ENCODE measurements around the gene KNDC1.
"Not testable (repeated sequence)": the region's sequence is repeated elsewhere in the genome, so short reads cannot be mapped to it uniquely, and the experiment has no call there.

Gene KNDC1

DNA sequence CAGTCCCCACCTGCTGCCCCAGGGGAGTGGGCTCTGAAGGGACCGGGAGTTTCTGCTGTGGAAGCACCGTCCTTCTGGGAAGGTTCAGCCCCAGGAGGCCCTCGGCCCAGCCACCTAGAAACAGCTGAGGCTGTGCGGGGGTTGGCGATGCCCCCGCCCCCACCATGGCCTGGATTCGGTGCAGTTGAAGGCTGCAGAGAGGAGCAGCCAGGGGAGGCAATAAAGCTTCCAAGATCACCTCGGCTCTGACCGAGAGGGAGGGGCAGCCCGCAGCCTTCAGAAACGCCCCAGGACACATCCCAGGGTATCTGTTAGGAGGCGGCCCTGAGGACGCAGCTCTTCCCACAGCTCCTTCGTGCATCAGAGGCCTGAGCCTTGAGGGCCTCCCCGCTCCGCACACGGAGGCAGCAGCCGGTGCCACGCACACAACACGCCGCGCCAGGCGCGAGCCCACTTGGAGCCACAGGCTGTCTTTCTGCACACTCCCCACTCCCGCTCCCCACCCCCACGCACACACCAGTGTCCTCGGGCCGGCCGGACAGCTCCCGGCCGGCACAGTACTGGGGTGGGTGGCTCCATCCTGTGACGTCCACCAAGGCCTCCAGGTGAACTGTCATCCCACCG, 1.6 kb downstream of the KNDC1 start:
- DNase-seq = peak in 2 of 14 donors; percentile 22 to 59

- peak in 9 of 14 donors; percentile 40 to 78 (median 64) for DNase-seq
Observed at GRCh38 chr10:133162178-133162909, 2.3 kb downstream of the KNDC1 start.

DNA sequence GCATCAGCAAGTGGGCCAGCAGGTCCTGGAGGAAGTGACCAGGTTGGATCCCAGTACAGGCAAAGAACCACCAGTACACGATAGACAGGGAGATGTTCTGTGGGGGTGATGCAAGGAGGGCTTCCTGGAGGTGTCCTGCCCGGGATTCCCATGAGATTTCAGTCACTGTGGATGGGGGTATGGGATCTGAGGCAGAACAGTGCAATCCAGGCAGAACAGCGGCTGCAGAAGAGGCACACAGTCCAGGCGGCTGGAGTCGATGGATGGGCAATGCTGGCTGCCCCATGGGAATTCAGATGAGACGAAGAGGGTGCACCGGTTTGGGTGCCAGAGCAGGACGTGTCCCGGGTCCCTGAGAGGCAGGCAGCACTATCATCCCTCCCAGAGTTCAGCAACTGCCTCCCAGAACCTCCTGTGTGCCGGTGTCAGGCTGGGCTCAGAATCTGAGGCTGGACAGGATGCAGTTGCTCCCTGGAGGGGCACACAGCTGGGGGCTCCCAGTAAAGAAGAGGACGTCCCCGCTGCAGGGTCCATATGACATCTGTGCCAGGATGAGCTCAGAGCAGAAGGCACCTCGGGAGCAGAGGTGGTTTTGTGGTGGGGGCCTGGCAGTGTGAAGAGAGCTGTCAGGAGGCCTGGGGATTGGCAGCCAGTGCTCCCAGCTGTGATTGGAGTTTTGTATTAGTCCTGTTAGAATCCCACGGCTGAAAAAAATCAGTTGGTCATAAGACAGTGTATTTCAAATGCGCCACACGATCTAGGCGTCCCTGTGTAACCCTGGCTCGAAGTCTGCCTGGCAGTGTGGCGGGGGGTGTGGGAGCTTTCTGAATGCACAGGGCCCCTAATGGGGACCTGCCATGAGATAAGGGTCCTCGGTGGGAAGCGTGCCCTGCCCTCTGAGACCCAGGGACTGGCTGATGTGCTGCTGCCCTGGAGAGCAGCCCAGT, 3.2 kb downstream of the KNDC1 start:
- peak in 4 of 14 donors; percentile 18 to 44 (median 28) for DNase-seq

GRCh38 chr10:133163889-133164815, 4.1 kb downstream of the KNDC1 start:
- peak in 5 of 14 donors; percentile 11 to 51 (median 26) for DNase-seq

DNA sequence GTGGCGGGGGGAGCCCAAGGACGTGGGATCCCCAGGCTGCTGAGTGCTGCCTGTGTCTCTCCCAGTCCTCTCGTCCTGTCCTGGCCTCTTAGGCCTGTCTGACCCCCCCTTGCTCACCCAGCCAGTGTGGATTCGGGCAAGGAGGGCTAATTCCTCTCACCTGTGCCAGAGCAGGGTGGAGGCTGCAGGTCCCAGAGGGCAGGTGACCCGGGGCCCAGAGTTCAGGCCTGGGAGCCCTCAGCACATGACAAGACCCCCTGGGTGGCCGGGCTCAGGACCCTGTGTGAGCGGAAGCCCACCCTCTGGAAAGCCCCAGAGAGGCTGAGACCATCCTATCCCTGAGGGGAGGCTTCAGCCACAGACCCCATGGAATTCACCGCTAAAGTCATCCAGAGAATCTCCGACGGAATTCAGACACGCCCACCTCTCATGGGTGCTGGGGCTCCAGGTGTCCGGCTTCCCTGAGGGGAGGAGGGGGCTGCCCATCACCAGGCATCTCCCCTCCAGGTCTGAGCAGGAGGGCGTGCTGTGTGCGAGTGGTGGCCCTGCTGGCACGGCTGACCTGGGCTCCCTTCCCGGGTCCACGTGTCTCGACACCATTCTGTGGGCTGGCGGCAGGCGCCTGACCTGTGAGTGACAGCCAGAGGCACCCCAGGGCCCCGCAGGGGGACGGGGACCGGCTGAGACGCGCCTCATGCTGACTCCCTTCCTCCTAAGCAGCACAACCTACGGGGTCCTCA, 5.0 kb downstream of the KNDC1 start:
- DNase-seq = no peak

DNA sequence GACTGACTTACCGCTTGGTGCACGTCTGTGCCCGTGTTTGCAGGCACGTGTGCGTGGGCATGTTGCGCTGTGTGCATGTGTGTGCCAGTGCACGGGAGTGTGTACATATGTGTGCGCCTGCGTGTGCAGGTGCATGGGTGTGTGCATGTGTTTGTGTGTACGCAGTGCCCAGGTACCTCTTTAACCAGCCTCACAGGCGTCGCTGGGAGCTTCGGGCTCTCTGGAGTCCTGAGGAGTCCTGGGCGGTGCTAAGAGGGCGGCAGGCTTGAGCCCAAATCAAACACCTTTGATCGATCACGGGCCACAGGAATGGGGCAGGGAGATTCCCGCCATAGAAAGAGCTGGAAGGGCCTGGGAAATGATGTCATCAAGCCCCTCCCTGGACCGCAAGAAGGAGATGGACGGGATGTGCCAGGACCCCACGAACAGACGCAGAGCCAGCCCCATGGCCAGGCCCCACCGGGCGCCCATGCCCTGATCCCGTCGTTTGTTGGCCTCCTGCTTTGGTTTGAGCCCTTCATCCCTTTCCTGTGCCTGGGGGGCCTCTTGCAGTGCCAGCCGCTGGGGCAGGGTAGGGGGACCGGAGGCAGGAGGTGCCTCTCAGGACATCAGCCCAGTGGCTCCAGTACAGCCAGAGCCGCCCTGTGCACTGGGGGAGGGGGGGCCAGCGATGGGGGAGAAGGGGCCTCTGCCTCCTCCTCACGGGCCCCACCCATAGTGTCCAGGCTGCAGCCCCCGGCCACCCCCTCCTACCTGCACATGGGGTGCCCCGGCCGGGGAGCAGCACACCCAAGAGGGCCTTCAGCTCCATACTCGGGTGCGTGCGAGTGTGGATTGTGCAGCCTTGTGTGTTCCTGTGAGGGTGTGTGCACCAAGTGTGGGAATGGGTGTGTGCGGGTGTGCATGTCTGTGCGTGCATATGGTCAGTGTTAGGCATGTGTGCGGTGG, 5.8 kb downstream of the KNDC1 start:
- DNase-seq = no peak

DNA sequence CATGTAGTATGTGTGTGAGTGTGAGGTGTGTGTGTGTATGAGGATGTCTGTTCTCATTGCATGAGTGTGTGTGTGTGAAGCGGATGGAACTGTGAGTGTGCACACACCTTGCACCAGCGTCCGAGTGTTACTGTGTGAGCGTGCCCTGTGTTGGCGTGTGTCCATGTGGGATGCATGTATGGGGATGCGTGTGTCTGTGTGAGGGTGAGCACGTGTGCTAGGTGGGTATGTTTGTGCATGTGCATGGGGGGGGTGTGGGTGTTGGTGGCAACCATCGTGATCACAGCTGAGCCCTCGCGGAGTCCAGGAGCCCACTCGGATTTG, 6.4 kb downstream of the KNDC1 start:
- DNase-seq = no peak

GRCh38 chr10:133166828-133167692, 7.0 kb downstream of the KNDC1 start:
- peak in 10 of 14 donors; percentile 9 to 94 (median 54) for DNase-seq

- no peak for DNase-seq
Observed at GRCh38 chr10:133167693-133168616, 7.9 kb downstream of the KNDC1 start.

GRCh38 chr10:133168617-133169031, 8.6 kb downstream of the KNDC1 start:
- no peak for DNase-seq

- no peak for DNase-seq
Observed at GRCh38 chr10:133169173-133169947, 9.3 kb downstream of the KNDC1 start.

DNA sequence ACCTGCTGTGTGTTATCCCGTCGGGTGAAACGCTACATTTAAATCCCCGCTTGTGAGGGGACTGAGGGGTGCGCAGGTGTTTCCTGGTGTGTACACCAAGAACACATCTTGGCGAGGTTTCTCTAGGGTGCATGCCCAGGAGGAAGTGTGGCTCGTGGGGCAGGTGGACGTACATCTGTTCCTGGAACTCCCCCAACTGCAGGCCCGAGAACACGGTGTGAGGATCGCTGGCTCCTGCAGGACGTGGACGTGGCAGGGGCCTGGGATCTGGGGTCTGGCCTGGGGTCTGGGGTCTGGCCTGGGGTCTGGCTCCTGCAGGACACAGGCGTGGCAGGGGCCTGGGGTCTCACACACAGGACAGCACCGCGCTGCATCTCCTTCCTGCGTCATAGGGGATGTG, 10.1 kb downstream of the KNDC1 start:
- peak in 1 of 14 donors; percentile 64 for DNase-seq

DNA sequence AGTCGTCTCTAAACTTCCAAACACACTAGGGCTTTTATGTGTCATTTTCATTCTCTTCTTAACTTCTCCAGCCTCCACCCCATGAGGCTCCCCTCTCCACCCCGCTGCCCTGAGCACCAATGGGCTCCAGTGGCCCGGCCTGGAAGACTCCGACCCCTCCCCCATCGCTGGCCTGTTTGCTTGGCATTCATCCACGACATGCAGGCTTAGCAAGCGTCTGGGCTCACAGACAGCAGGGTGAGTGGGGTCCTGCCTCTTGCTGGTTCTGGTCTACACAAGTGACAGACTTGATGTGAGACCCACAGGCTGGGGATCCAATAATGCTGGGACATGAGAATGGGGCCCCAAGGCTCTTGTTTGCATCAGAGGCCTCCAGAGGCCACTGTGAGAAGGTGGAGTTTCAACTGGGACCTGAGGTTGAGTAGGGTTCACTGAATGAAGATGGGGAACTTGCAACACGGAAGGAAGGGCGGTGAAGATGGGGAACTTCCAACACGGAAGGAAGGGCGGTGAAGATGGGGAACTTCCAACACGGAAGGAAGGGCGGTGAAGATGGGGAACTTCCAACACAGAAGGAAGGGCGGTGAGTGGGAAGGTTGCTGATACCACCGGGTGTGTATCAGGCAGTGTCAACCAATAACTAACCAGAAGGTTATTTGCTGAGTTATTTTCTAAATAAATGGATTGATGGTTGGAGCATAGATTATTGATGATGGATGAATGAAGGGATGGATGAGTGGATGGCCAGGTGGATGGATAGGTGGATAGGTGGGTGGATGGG, 14.0 kb downstream of the KNDC1 start:
- no peak for DNase-seq

DNA sequence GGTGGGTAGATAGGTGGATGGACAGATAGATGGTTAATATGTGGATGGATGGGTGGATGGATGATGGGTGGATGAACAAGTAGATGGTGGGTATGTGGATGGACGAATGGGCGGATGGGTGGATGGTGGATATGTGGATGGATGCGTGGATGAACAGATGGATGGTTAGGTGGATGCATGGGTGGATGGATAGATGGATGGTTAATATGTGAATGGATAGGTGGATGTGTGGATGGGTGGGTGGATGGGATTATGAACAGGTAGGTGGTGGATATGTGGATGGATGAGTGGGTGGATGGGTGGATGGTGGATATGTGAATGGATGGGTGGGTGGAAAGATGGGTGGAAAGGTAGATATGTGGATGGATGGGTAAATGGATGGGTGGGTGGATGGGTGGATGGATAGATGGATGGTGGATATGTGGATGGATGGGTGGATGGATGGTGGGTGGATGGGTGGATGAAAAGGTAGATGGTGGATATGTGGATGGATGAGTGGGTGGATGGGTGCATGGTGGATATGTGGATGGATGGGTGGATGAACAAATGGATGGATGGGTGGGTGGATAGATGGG, 14.8 kb downstream of the KNDC1 start:
- no peak for DNase-seq

DNA sequence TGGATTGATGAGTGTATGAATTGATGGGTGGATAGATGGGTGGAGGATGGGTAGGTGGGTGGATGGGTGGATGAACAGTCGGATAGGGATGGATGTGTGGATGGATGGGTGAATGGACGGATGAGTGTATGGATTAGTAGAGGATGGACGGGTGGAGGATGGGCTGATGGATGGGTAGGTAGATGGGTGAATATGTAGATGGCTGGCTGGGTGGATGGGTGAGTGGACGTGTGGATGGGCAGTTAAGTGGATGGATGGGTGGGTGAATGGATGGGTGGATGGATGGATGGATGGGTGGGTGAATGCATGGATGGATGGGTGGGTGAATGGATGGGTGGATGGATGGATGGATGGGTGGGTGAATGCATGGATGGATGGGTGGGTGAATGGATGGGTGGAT, 15.6 kb downstream of the KNDC1 start:
- not testable (repeated sequence) for DNase-seq

DNA sequence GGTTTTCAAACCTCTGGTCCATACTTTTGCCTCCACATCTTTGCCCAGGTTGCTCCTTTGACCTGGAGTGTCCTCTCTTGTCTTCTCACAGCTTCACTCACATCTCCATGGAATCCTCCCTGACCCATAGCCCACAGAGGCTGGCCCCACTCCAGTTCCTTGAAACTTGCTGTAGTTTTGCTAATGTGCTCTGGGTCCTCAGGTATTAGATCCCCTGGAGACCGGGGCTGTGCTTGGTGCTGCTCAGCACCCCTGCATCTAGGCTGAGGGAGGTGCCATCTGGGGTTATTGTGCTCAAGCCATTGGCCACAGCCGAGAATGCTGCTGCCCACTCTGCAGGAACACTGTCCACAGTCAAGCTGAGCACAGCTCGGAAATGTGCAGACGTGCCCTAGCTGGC, 16.5 kb downstream of the KNDC1 start:
- DNase-seq = no peak

Measured in C1 segment of cervical spinal cord (tissue), 14 donors.